SK-N-SH treated with all-trans-retinoic acid at 6 μM for 48 hours (cell line): ENCODE results near the gene C1orf159.

Source experiments
- ZNF70 ChIP-seq: fragments of 450-650 bp; formaldehyde crosslinking; IDR thresholded peaks from 2 replicates; pipeline ENCODE4 v1.5.0; 2020; ENCODE audit warnings: mild to moderate bottlenecking, moderate library complexity
- TF ChIP-seq, protein P1 (sequence below): fragments of 250-450 bp; sonication (Bioruptor Pico); IDR thresholded peaks from 2 replicates; pipeline ENCODE4 v1.5.1; 2020; ENCODE audit warnings: low read depth, mild to moderate bottlenecking, moderate library complexity

DNA sequence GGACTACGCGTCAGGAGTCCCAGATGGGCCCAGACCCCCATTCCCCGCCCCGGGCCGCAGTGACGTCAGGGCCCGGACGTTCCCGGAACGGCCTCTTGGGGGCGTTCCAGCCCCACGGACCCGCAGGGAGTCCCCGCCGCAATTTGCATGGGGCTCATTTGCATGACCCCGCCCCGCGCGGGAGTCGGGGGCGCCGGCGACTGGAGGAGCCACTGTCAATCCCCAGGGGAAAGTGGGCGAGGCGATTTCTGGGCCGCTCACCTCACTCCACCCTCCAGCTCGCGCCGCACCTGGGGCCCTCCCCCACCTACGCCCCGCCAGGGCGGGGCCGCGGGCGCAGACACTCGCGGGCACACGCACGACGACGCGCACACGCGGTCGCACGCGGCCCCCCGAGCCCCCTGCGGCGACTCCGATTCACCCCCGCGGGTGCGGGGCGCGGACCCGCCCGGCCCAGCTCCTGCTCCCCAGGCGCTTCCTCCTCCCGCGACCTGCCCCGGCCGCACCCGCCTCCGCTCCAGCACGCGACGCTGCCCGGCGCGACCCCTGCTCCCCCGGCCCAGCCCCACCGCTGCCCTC is 82.8 kb downstream of the C1orf159 start:
- no peak for TF ChIP-seq ZNF70 (CRISPR knock-in tag)
- TF ChIP-seq, protein P1, sequence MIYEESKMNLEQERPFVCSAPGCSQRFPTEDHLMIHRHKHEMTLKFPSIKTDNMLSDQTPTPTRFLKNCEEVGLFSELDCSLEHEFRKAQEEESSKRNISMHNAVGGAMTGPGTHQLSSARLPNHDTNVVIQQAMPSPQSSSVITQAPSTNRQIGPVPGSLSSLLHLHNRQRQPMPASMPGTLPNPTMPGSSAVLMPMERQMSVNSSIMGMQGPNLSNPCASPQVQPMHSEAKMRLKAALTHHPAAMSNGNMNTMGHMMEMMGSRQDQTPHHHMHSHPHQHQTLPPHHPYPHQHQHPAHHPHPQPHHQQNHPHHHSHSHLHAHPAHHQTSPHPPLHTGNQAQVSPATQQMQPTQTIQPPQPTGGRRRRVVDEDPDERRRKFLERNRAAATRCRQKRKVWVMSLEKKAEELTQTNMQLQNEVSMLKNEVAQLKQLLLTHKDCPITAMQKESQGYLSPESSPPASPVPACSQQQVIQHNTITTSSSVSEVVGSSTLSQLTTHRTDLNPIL (CRISPR knock-in tag) = no peak
